ENCODE measurements around the gene GRID1.
"Not testable (repeated sequence)": the region's sequence is repeated elsewhere in the genome, so short reads cannot be mapped to it uniquely, and the experiment has no call there.

Gene GRID1

DNA sequence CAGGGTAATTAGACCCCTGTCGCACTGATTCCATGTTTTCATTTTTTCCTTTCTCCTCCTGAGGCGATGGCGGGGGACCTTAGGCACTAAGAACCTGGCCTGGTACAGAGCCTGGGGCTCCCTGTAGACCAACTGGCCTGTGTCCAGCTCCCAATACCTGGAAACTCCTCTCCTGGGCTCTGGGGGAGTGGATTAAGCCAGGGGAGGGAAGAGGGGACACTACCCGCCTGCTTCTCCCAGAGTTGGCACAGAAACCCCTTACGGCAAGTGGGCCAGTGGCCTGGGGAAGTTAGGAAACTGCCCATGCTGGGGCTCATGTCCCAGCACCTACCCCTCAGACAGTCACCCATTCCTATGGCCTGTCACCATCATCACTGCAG, 121.6 kb downstream of the GRID1 start:
- Histone ChIP-seq H3K4me1 (ENCODE audit: control insufficient read depth in 1 of 2, insufficient read depth in 1 of 2, low read depth in 1 of 2, low read length in 1 of 2) (no peaks in the 10 kb centered on the region), H3K27ac (no peak overlapping the region), H3K27me3 (no peaks in the 10 kb centered on the region), H3K36me3 (no peaks in the 10 kb centered on the region), H3K4me3 (ENCODE audit: low read depth in 1 of 2, low read length in 1 of 2) (no peak overlapping the region), H3K9me3 (no peaks in the 10 kb centered on the region)
- TF ChIP-seq, protein P1, sequence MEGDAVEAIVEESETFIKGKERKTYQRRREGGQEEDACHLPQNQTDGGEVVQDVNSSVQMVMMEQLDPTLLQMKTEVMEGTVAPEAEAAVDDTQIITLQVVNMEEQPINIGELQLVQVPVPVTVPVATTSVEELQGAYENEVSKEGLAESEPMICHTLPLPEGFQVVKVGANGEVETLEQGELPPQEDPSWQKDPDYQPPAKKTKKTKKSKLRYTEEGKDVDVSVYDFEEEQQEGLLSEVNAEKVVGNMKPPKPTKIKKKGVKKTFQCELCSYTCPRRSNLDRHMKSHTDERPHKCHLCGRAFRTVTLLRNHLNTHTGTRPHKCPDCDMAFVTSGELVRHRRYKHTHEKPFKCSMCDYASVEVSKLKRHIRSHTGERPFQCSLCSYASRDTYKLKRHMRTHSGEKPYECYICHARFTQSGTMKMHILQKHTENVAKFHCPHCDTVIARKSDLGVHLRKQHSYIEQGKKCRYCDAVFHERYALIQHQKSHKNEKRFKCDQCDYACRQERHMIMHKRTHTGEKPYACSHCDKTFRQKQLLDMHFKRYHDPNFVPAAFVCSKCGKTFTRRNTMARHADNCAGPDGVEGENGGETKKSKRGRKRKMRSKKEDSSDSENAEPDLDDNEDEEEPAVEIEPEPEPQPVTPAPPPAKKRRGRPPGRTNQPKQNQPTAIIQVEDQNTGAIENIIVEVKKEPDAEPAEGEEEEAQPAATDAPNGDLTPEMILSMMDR (IDR thresholded peaks at IDR 0.05) = no peak

DNA sequence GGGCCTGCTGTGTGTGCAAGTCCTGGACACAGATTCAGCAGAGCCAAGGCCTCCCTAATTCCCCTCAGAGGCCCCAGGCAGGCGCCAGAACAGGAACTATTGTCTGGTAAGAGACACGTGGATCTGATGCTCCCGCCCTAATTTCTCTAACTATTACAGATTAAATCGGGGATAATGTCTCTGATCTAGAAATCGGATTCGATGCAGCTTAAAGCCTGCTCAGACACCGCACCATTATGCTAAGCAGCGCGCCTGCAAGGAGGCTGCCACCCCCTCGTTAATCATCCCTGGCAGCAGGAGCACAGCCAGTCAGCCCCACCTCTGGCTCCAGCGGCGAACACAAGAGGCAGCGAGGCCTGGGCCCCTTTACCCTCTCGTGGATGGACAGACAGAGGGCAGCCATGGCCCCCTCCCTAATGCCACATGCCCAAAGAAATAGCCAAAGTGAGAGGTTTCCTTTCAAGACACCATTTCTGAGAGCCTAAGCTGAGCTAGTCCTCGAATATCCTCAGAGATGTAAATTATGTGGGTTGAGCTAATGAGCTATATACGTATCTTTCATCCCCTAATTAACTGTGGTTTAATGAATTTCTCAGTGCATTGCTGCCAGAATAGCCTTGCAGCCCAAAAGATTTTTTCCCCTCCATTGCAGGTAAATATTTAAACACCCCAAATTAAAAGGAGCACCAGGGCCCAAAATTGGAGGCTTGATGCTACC, 122.1 kb downstream of the GRID1 start:
- H3K4me1 ChIP-seq (ENCODE audit: control insufficient read depth in 1 of 2, insufficient read depth in 1 of 2, low read depth in 1 of 2, low read length in 1 of 2) = no peaks in the 10 kb centered on the region
- H3K27ac ChIP-seq = no peak overlapping the region
- no peaks in the 10 kb centered on the region for H3K36me3 ChIP-seq
- H3K27me3 ChIP-seq = no peaks in the 10 kb centered on the region
- no peaks in the 10 kb centered on the region for H3K9me3 ChIP-seq
- no peak overlapping the region for H3K4me3 ChIP-seq (ENCODE audit: low read depth in 1 of 2, low read length in 1 of 2)
- TF ChIP-seq, protein P1 (IDR thresholded peaks at IDR 0.05) = no peak

DNA sequence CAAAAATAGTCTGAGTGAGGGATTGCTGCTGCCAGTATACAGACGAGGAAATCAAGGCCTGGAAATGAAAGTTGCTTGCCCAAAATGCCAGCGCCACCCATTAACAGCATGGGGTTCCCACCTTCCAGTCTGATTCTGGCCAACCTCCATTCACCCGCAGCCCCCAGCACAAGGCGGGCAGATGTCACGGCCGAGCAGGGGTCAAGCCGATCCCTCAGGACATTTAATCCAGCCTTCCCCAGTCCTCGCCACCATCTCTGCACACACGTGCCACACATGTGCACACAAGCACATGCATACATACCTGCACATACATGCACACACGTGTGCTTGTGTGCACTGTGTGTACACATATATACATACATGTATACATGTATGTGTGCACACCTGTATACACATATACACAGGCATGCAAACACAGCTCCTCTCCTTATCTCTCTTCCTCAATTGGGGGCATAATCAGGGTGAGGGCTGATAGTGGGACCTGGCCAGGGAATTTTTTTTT, 122.9 kb downstream of the GRID1 start:
- Histone ChIP-seq H3K27ac (no peak overlapping the region), H3K27me3 (no peaks in the 10 kb centered on the region), H3K4me3 (ENCODE audit: low read depth in 1 of 2, low read length in 1 of 2) (no peak overlapping the region), H3K9me3 (no peaks in the 10 kb centered on the region), H3K4me1 (ENCODE audit: control insufficient read depth in 1 of 2, insufficient read depth in 1 of 2, low read depth in 1 of 2, low read length in 1 of 2) (no peaks in the 10 kb centered on the region), H3K36me3 (no peaks in the 10 kb centered on the region)
- TF ChIP-seq, protein P1 (IDR thresholded peaks at IDR 0.05) = no peak

DNA sequence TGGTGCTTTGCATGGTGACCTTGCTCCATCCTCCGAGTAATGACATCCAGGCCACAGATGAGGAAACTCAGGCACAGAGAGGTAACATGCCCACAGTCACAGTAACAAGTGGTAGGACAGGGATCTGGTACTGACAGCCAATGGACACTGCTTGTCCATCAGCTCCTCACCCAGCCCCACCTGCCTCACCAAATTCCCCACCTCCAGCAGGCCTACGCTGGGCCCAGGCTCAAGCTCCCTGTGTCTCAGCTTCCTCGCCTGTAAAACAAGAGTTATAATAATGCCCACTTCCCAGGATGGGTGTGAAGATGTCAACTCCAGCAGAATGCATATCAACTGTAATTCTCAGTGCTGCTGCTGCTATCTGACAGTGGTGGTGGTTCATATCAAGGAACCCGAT, 123.8 kb downstream of the GRID1 start:
- no peaks in the 10 kb centered on the region for H3K27me3 ChIP-seq
- H3K36me3 ChIP-seq = no peaks in the 10 kb centered on the region
- H3K4me1 ChIP-seq (ENCODE audit: control insufficient read depth in 1 of 2, insufficient read depth in 1 of 2, low read depth in 1 of 2, low read length in 1 of 2) = no peaks in the 10 kb centered on the region
- TF ChIP-seq, protein P1 (IDR thresholded peaks at IDR 0.05) = no peak
- no peaks in the 10 kb centered on the region for H3K9me3 ChIP-seq
- H3K4me3 ChIP-seq (ENCODE audit: low read depth in 1 of 2, low read length in 1 of 2) = no peak overlapping the region
- H3K27ac ChIP-seq = no peak overlapping the region

DNA sequence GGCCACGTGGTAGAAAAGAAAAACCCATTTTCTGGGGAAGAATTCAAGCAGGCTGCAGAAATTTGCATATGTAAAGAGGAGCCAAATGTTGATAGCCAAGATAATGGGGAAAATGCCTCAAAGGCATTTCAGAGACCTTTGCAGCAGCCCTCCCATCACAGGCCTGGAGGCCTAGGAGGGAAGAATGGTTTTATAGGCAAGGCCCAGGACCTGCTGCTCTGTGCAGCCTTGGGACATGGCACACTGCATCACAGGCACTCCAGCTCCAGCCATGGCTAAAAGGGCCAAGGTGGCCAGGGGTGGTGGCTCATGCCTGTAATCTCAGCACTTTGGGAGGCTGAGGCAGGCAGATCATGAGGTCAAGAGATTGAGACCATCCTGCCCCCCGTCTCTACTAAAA, 128.5 kb downstream of the GRID1 start:
- not testable (repeated sequence) for H3K4me3 ChIP-seq (ENCODE audit: low read depth in 1 of 2, low read length in 1 of 2); H3K27me3 ChIP-seq; H3K27ac ChIP-seq; H3K4me1 ChIP-seq (ENCODE audit: control insufficient read depth in 1 of 2, insufficient read depth in 1 of 2, low read depth in 1 of 2, low read length in 1 of 2); H3K36me3 ChIP-seq; H3K9me3 ChIP-seq

DNA sequence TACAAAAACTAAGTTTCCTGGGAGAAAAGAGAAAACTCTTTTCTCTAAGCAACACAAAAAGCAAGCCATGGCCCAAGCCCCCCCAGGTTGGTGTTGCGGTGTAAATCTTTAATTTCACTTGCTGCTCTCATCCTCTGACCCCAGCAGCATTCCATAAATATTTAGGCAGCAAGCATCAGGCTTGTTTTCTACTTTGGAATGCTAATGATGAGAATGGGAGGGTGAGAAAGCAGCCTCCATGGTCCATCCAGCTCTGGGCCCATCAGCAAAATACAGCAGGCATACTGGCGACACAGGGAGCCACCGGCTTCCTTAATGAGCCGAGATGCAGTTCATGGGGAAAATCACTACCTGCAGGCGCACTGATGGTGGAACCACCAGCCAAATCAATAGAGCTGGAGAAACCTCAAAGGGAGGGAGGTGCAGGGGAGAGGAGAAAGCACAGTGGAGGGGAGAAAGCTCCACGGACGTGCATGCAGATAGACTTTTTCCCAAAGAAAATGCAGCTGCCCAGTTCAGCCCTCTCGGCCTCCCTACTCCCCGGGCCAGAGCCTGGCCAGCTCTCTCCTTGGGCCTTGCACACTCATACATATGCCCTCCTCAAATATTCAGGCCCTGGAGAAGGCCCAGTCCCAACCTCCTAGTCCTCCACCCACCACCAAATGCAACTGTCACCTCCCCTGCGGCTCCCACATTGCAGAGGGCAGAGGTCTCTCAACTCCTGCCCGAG, 131.9 kb downstream of the GRID1 start:
- H3K27ac ChIP-seq = no peak overlapping the region
- TF ChIP-seq, protein P1 (IDR thresholded peaks at IDR 0.05) = no peak
- no peaks in the 10 kb centered on the region for H3K27me3 ChIP-seq
- H3K4me3 ChIP-seq (ENCODE audit: low read depth in 1 of 2, low read length in 1 of 2) = no peak overlapping the region
- no peaks in the 10 kb centered on the region for H3K36me3 ChIP-seq
- peaks cover 0 to 3% of the 10 kb centered on the region in 2 experiments for H3K4me1 ChIP-seq (ENCODE audit: control insufficient read depth in 1 of 2, insufficient read depth in 1 of 2, low read depth in 1 of 2, low read length in 1 of 2)
- no peaks in the 10 kb centered on the region for H3K9me3 ChIP-seq
